ENCODE results near the gene ARHGAP26.

The ARHGAP26 gene

DNA sequence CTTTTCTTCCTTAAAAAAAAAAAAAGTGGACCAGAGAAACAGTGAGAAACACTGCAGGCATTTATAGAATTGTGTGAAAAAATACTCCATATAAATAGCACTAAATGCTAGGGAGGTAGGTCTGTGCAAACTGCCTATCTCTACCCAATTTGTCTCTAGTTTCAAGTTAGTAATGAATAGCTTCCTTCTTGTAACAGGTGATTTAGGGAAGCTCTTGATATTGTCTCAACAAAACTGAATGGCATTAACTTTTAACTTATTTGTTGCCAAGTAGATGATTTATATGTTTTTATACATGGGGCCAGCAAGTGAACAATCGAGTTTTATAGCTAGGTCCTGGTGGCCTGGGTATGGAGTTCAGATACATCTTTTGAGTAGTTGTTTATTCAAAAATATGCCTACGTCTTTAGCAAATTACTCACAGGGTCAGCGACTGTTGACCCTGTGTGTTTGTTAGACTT is 349.7 kb downstream of the ARHGAP26 start:
- DNase-seq (ENCODE audit: low spot score) = no peak

DNA sequence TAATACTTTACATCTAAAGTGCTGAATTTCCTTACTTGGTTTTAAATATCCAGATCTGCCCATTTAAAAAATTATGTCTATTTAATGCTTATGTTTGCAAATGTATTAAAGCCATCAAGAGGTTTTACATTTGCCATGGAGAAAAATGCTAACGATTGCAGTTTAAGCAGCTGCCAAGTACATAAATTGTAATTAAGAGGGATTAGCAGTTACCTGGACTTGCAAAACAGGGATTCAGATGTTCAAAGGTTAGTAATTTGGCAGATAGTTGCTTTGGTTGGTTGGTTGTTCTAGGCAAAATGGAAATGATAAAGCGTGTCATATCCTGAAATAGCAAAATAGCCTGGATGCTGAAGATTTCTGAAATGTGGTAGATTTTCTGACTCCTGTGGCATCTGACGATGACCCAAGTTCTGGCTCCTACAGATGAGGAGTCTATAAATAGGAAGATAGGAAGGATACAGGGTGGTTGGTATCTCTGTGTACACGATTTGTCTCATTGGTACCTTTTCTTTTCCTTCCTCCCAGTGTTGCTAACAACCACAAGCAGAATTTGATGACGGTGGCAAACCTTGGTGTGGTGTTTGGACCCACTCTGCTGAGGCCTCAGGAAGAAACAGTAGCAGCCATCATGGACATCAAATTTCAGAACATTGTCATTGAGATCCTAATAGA is 350.4 kb downstream of the ARHGAP26 start:
- no peak for DNase-seq (ENCODE audit: low spot score)

DNA sequence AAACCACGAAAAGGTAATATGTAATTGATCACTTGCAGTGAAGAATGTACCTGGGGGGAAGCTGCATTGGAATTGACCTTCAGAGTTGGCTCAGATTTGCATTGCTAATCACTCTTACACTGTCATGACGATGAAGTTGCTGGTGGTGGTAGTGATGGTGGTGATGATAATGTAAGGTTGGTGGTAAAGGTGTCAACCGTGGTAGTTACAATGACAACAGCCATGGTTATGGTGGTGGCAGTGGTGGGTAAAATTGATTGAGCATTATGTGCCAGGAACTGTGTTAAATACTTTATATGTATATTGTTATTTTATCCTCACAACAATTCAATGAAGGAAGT is 350.9 kb downstream of the ARHGAP26 start:
- DNase-seq (ENCODE audit: low spot score) = peak; percentile 34

DNA sequence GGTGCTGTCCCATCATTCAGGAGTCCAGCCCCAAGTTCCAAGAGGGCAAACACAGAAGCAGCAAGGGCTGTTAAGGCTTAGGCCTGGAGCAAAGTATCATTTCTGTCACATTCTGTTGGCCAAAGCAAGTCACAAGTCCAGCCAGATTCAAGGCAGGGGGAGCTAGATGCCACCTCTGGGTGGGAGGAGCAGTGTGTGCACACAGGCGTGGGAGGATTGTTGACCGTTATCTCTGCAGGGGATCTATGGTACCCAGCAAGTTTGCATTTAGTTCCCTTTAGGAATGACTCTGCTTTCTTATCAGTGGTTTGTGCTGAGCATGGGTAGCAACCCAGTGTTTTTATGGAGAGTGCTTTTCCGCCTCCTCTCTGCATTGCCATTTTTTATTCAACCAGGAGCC is 354.4 kb downstream of the ARHGAP26 start:
- no peak for DNase-seq (ENCODE audit: low spot score)

DNA sequence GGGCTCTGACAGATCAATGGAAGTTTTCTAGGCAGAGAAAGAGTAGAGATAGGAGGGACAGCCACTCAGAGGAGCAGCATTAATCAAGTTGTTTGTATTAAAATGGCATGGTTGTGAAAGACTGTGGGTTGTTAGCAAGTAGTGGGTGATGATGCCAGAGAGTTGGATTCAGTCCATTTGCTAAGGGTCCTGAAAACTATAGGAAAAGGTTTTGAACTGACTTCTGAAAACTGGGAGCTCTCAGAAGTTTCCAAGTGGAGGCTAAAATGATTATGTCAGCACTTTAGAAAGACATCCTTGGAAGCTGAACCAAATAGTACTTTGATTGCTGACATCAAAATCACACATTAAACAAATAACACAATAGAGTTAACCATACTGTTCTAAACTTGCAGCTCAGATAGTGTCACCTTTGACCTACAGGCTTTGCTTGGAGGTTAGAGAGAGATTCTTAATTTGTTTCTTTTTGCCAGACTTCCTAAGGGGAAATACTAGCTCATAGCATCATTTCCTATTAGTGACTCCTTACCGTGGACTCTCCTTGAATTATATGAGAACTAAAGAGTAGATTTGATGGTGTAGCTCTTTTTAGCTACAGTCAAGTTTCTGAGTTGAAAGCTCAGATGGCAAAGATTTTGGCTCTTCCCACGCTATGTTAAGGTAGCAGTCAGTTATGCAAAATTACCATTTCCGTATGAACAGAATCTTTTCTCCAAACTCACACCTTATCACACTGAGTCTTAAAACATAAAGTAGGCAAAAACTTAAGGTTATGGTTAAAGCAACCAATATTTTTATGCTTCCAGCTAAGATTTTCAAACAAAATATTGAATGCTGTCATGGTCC is 356.2 kb downstream of the ARHGAP26 start:
- DNase-seq (ENCODE audit: low spot score) = no peak

DNA sequence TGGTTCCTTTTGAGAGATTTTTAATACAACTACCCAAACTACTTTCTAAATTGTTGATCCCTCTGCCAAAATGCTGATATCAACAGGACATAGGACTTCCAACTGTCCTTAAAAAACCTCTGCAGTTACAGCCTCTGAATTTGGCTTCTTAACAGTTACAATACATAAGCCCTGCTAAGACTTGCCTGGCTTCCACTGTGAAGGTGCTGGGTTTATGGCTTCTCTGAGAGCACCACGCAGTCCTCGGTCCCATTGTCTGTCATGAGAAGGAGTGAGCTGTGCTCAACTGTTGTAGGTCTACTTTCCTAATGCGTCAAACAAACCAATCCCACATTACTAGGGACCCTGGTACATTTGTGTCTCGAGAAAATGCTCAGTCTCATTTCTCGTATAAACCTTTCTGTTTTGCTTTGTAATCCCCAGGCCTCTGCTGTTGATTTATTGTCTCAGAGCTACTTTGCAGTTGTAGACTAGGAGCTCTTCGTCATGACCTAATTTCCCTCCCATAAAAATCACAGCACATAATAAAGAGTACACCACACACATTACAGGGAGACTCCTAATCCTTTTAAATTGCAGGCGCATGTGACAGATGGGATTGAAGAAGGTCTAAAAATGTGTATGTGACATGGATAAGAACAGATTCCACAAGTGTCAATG is 358.4 kb downstream of the ARHGAP26 start:
- no peak for DNase-seq (ENCODE audit: low spot score)

DNA sequence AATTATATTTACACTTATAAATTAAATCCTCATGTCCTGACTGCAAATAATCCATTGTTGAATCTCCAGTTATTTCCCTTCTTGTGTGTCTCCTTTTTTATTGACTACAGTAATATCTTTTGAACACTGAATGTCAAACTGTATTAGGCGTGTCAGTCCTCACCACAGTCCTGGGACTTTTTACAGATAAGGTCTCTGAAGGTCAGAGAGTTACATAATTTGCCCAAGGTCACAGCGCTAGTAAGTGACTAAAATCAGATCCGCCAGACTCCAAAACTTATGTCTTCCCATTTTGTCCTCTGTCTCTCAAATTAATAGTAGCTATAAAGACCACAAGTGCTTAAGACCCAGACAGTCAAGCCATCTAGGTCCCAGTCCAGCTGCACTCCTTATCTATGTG is 359.0 kb downstream of the ARHGAP26 start:
- no peak for DNase-seq (ENCODE audit: low spot score)

DNA sequence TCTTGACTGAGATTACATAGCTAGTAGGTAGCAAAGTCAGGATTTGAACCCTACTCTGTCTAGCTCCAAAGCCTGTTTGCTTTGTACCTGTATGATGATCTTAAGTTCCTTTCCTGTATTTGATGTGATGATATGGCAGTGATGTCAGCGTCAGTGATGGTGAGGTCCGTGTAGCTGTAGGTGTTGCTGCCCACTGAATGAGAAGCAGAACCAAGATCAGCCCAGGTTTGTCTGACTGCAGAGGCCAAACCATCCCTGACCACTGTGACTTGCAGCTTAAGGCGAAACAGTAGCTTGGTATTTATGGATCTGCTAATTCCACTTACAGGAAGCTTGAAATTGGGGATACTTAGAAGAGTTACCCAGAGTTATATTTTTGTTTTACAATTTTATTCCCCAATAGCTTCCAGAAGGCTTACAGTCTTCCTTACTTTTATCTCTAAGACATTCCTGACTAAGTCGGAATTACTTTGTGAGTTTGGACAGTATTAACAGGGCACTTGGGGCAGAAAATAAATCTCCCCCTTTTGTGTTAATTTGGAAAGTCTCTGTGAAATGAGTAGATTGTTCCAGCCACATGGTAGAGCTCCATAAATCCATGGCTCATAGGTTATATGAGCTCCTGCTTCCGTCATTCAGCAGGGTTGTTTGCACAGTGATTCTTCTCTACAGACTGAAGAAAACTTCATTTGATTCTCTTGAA is 359.9 kb downstream of the ARHGAP26 start:
- no peak for DNase-seq (ENCODE audit: low spot score)

DNA sequence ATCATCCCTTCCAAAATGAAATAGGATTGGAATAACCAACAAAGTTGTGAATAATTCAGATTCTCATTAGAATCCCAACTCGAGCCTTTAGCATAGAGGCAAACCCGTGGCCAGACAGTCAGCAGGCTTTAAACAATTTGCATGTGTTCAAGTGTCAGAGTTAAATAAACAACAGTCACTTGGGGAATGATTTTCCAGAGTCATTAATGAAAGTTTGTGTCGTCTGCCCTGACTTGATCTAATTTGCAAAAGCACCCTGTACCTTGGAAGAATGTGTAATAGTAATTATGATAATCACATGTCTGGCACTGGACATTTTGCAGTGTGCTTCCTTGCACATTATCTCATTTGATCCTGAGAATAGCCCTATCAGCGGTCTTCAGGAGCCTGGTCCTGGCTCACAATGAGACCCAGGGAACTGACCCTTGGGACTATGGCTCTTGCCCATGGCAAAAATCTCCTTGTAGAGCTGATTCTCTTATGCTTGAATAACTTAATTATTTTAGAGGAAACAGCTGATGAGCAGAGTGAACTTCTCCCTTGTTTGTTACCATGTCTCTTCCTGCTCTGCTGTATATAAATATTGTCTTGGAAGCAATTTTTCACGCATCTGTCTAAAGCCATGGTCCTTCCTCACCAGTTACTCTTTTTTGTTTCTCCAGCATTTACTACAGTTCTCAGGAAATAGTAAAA is 360.6 kb downstream of the ARHGAP26 start:
- no peak for DNase-seq (ENCODE audit: low spot score)

DNA sequence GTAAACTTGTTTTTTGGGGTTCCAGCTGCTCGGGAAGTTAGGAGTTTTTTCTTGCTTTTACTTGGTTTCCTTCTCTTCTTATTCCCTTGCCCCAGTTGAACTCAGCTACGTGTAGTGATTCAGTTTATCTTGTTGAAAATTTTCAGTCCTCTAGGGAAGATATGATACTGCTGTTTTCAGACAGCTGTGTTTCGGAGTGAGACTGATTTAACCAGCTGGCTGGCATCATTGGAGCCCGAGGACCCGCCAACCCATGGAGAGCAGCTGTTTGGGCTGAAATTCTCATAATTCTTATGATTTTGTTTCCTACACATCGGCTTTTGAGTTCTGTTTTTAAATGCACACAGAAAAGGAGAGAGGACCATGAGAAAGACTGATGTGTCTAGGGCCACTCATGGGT is 361.8 kb downstream of the ARHGAP26 start:
- no peak for DNase-seq (ENCODE audit: low spot score)

DNA sequence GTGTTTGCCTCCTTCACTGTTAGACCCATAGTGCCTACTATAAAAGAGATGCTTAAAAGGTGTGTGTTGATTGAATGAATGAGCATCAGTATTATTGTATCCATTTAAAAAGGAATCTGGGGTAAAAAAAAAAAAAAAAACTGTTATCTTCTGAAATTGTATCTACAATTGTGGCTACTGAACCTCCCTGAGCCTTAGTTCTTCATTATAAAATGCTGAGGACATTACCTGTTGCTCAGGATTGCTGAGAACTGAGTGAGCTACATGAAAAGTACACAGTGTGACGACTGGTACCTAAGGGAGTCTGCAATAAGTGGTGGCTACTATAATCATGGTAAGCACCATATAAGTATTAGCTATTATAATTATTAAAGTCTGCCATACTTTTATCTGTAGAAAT is 362.6 kb downstream of the ARHGAP26 start:
- no peak for DNase-seq (ENCODE audit: low spot score)

DNA sequence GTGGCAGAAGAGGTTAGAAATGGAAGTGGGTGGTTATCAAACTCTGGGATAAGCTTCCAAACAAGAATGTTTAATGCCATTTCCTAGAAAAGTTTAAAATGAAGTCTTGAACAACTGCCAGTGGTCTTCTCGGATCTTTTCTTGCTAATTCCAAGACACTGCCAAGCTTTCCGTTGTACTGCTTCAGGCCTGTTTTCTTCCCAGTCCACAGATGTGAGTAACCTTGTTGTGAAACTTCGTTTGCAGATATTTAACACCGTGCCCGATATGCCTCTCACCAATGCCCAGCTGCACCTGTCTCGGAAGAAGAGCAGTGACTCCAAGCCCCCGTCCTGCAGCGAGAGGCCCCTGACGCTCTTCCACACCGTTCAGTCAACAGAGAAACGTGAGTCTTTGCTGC is 363.5 kb downstream of the ARHGAP26 start:
- DNase-seq (ENCODE audit: low spot score) = no peak

DNA sequence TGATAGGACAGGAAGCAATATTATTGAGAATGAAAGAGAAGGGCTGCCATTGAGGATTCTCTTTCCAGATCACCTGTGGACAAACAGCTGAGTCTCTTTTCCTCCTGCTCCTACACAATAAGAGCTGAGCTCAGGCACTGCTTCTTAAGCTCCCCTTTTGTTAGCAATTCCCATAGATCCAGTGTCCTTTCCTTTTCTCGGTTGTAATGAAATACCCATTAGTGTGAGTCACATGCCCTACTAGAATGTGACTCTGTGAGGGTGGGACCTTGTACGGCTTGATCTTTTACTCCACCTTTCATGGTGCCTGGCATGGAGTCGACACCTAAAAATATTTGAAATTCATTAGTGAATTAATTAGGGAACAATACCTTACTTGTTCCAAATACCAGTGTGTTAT is 364.1 kb downstream of the ARHGAP26 start:
- no peak for DNase-seq (ENCODE audit: low spot score)

DNA sequence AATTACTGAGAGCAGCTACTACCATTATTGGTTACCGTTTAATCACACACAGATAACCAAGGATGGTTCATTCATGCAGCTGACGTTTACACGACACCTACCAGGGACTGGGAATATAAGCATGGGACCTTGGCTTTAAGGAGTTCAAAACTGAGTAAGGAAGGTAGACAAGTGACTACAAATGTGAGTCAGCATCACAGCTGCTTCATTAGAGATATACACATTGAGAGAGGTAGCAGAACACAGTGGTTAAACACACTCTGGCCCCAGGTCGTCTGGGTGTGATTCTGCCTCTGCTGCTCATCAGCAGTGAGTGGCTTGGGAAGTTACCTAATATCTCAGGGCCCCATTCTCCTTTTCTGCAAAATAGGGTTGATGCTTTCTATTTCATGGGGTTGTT is 364.7 kb downstream of the ARHGAP26 start:
- no peak for DNase-seq (ENCODE audit: low spot score)

DNA sequence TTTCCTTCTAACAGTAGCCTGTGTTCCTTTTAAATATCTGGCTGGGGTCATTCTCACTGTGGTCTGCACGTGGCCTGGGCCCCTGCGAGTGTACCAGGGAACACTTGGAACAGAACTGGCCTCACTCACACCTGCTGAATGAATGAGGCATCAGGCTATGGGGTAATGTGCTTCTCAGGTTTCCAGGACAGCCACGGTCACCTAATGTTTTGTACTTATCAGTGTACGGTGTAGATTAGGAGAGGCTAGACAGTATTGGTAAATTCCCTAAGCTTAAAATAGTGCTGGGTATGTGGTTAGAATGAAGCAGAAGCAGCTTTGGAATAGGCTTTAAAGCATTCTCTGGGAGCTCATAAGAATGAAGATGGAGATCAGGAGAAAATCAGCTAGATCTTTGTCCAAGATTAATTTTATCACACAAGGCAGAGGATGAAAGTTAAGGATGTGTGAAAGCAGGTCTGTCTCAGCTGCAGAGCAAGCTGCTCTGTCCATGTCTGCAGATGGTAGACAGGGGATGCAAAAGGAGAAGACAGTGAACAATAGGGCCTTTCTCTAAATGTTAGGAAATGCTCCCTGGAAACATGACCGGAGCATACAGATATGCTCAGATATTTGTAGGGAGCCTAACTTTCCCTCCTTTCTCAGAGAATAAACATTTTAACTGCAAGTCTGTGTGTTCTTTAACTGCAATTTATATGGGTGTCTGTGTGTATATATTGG is 365.8 kb downstream of the ARHGAP26 start:
- no peak for DNase-seq (ENCODE audit: low spot score)

DNA sequence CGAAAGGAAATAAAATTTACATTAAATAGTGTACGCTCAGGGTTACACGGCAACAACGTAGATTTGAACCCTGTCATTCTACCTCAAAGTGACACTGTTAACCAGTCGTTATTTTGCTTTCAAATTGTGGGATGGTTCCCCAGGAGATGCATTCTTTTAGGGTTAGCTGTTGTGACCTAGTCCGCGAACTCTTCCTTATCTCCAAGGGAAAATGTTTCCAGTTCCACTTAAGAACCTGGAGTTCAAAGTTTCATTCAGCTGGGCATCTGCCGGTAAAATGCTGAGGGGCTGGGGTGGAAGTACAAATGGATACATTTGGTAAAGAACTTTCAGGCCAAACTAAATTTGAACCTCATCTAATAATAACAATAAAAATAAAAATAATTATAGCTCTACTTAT is 368.7 kb downstream of the ARHGAP26 start:
- no peak for DNase-seq (ENCODE audit: low spot score)

DNA sequence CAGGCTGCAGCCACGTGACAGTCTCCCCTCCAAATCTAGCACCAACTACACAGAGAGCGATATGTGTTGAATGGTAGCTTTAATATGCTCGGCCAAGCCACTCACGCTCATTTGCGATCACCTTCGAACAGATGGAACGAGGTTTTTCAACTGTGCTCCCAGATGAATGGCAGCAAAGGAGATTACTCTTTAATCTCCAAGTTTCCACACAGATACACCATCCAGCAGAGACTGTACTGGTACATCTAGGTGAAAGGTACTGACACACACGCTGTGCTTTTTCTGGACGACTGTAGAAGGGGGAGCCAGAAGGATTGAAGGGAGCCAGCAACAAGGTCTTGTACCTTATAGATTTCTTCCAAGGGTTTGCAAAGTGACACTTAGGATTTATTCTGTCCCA is 369.4 kb downstream of the ARHGAP26 start:
- no peak for DNase-seq (ENCODE audit: low spot score)

DNA sequence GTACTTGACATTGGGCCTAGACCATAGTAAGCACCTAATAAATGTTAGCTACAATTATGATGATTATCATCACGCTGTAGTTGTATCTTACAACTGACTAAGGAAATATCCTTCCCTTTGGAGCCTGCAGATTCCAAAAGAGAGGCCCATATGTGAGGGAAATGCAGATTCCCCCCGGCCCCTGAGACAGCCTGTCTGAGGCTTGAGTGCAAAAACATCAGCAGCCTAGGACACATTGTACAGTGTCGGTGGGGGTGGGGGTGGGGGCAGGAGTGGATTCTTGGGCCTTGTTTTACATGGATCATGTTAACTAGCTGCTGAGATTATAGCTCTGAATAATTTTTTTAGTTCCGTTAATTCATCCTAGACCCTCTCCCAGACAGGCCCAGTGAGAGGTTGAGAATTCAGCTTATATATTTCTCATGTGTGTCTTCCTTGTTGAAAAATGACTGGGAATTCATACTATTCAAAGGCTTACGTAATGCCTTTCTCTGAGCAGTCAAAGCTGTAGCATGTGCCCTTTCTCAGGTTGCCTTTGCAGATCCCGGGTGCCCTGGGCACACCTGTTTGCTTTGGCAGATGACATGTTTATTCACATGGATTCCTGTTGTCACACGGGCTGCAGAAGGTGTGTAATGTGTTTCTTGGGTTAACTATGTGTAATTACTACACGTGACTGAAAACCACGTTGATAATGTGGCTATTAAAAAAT is 370.5 kb downstream of the ARHGAP26 start:
- DNase-seq (ENCODE audit: low spot score) = no peak

DNA sequence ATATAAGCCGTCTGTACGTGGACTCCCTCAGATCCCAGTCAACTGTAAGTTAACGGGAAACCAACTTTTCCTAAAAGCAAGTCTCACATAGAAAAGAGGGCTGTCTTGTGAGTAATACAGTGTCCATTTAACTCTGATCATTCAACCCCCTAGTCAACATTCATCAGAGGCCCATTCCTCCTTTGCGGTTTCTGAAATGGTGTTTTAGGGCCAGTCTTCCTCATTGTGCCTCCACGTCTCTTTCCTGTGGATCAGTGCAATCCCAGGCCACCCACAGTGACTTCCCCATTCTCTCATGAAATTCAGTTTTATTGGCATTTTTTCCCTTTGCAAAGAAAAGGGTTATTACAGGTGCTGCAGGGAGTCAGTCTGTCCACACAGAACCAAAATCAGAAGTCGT is 371.5 kb downstream of the ARHGAP26 start:
- DNase-seq (ENCODE audit: low spot score) = no peak

DNA sequence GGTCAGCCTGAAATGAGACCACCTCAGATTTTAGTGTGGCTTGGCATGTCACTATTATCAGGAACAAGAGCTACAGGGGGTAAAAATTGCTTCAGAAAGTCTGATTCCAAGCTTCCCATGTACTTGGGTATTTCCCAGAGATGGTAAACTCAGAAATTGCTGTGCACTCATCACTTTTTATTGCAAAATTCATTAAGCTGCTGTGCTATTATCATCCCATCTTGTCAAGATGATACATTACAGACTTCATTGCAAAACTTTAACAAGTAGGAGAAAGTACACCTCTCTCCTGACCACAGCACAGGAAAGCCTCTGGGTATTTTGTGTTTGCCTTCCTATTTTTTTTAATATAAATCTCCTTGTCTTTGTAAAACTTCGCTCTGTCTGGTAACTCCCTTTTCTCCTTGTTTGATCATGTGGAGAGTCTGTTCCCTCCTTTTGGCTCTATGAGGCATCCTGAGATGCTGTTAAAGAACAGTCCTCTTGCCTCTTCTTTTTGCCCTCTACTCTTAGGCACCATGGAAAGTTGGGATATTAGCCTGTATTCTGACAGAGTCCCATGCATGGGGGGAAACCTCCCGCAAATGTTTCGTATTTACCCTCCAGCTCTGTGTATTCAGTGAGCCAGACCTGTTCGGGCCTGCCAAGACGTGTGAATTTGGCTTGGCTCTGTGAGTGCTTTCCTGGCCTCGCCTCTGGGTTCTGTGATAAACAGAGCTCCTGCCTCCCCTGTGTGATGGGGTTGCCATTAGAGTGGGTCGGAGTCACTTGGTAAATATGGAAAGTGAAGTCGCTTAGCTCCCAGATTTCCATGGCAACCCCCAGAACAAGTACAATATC is 372.6 kb downstream of the ARHGAP26 start:
- no peak for DNase-seq (ENCODE audit: low spot score)
